HG03520 (cell line): ENCODE measurements around the gene LRP8.
"Not testable (repeated sequence)": the region's sequence is repeated elsewhere in the genome, so short reads cannot be mapped to it uniquely, and the experiment has no call there.

Experiments
- ATAC-seq: cut with Tn5 transposase; IDR thresholded peaks from one replicate; pipeline ENCODE4 v1.9.1; 2021; ENCODE audit warnings: mild to moderate bottlenecking, moderate library complexity; ENCODE audit not compliant: unreplicated experiment

The LRP8 gene

DNA sequence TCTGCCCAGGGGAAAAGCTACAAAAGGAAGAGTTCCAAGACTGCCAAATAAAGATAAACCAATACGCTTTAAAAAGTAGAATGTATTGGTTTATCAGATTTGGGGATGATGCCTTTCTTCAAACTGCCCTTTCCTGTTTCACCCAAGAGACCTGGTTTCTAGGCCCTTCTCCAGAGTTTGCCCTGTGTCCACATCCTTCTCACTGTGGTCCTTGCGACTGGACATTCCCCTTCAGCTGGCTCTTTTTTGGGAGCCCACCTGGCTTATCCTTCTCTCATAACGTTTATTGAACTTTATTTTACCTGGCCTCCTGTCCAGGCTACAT lies 106.9 kb downstream of the LRP8 start:
- ATAC-seq: no peak

DNA sequence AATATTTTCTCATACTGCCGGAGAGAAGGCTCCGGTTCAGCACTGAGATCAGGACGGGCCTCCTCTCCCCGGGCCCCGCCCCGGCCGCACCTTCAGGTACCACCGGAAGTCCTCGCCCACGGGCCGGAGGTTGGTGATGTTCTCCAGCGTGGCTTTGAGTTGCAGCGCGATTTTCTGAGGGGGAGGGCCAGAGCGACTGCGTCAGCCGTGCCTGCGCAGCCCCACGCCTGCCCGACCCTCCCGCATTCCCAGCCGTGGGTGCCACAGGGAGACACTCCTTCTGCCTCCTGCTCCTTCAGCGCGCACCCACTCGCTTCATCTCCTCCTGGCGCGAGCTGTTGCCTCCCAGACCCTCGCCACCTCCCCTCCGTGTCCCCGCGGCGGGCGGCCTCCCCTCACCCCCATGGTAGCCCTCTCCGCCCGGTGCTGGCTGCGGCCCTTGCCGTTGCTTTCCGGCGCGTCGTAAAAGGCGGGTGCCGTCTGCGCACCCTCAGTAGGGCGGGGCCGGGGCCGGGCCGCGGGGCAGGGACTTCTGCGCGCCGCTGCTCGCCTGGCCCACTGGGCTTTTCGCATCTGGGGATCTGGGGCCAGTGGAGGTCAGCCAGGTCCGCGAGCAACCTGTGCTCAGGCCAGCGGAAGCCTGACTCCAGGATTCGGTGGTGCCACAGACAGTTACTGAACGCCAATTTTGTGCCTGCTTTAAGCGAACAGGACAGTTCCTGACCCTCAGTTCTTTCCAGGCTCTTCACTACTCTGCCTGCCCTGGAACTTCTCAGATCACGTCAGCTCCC lies 107.5 kb downstream of the LRP8 start, which contains the start of gene CZIB:
CZIB (minus strand) TSS at position 464 of the 791 bp plus-strand sequence; CDS start at position 405, 59 bp downstream.
- peak; percentile 80 for ATAC-seq

DNA sequence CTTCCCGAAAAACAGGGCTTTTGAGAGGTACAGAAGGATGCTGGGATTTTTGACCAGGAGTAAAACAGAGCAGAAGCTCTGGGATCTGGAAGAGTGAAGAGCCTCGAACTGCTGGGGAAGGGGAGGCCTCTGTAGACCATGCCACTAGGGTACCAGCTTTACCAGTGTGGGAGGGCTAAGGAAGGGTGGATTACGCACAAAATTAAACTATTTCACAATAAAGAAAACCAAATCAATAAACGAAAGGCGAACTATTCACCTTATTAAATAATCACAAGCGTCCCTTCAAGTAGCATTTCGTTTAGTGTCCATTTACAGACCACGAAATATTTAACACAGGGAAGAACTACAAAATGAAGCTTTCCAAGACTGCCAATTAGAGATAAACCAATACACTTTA lies 108.2 kb downstream of the LRP8 start:
- no peak for ATAC-seq

DNA sequence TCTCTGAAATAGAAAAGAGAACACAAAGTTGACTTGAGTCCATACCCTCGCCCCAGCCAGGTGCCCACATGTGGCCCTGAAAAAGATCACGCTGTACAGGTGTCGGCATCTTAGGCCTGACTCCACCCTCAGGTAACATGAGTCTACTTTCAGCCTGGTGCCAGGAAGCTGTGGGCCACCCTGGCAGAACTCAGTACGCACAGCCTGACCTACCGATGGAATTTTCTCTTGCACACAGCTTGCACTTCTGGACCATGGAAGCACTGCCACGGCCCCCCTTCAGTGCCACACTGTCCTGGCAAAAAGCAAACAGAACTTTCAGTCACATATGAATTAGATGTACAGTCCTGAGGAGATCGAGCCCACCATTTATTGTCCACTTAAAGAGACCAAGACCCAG lies 109.7 kb downstream of the LRP8 start:
- ATAC-seq: no peak

DNA sequence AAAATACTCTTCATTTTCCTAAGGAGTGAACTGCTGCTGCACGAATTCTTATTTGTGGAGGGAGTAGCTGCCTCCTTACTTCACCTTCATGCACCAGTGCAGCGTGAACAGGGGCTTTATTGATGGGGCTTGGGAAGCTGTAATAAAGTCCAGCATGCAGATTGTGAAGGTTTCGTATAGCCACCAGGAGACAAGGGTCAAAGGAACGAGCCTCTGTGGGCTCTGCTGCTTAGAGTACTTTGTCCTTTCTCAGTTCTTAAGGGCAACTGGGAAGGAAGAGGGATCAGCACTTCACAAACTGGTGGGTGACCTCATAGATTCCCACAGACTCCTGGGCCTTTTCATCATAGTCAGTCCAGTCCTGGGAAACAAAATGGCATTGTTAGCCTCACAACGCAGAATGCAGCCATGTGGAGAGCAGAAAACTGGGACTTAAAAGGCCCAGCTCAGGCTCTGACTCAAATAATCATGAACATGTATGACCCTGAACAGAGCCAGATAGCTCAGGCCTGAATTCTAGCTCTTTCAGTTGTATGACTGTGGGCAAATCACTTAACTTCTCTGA lies 113.4 kb downstream of the LRP8 start:
- ATAC-seq: no peak

DNA sequence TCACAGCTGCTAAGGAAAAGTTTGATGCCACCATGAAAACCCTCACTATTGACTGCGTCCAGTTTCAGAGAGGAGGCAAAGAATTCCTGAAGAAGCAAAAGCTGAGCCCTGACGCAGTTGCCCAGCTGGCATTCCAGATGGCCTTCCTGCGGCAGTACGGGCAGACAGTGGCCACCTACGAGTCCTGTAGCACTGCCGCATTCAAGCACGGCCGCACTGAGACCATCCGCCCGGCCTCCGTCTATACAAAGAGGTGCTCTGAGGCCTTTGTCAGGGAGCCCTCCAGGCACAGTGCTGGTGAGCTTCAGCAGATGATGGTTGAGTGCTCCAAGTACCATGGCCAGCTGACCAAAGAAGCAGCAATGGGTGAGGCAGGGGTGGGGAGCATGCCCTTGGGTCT lies 116.9 kb downstream of the LRP8 start:
- no peak for ATAC-seq

DNA sequence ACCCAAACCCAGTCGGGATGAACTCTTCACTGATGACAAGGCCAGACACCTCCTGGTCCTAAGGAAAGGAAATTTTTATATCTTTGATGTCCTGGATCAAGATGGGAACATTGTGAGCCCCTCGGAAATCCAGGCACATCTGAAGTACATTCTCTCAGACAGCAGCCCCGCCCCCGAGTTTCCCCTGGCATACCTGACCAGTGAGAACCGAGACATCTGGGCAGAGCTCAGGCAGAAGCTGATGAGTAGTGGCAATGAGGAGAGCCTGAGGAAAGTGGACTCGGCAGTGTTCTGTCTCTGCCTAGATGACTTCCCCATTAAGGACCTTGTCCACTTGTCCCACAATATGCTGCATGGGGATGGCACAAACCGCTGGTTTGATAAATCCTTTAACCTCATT lies 117.5 kb downstream of the LRP8 start:
- ATAC-seq: no peak

DNA sequence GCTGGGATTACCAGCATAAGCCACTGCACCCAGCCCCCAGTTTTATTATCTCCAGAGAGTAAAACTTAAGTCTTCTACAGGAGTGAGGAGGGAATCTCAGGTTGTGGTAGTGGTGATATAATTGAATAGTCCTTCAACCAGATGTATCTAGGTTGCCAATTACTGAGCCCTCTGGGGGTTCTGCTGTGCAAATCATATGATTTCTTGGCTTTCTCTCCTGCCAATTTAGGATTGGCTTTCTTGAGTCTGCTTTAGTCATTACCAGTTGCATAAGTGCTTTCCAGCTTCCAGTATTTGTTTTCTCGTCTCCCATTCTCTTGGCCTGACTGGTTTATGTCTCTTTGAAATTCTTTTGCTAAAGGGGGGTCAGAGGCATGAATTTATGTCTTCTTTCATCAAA lies 120.1 kb downstream of the LRP8 start:
- no peak for ATAC-seq

DNA sequence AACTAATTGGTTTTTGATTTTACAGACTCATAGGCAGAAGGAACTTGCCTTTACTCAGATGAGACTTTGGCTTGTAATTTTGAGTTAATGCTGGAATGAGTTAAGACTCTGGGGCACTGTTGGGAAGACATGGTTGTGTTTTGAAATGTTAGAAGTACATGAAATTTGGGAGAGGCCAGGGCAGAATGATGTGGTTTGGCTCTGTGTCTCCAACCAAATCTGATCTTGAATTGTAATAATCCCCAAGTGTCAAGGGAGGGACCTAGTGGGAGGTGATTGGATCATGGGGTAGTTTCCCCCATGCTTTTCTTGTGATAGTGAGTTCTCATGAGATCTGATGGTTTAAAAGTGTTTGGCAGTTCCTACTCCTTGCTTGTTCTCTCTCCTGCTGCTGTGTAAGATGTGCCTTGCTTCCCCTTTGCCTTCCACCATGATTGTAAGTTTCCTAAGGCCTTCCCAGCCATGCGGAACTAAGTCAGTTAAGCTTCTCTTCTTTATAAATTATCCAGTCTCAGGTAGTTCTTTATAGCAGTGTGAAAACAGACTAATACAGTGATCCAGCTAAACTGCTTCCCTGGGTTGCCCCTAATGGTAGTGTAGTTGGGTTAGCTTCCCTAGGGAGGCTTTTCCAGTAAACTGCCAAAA lies 121.0 kb downstream of the LRP8 start:
- ATAC-seq: no peak

DNA sequence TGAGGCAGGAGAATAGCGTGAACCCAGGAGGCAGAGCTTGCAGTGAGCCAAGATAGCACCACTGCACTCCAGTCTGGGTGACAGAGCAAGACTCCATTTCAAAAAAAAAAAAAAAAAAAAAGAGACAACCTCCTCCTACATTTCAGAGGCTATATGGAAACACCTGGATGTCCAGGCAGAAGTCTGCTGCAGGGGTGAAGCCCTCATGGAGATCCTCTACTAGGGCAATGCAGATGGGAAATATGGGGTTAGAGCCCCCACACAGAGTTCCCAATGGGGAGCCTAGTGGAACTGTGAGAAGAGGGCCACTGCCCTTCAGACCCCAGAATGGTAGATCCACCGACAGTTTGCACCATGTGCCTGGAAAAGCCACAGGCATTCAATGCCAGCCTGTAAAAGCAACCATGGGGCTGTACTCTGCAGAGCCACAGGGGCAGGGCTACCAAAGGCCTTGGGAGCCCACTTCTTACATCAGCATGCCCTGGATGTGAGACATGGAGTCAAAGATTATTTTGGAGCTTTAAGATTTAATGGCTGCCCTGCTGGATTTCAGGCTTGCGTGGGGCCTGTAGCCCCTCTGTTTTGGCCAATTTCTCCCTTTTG lies 121.7 kb downstream of the LRP8 start:
- ATAC-seq: not testable (repeated sequence)

DNA sequence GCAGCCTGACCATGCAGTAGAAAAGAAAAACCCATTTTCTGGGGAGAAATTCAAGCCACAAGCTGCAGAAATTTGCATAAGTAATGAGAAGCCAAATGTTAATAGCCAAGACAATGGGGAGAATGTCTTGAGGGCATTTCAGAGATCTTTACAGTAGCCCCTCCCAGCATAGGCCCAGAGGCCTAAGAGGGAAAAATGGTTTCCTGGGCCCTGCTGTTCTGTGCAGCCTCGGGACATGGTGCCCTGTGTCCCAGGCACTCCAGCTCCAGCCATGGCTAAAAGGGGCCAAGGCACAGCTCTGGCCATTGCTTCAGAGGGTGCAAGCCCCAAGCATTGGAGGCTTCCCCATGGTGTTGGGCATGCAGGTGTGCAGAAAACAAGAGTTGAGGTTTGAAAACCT lies 122.4 kb downstream of the LRP8 start:
- not testable (repeated sequence) for ATAC-seq

DNA sequence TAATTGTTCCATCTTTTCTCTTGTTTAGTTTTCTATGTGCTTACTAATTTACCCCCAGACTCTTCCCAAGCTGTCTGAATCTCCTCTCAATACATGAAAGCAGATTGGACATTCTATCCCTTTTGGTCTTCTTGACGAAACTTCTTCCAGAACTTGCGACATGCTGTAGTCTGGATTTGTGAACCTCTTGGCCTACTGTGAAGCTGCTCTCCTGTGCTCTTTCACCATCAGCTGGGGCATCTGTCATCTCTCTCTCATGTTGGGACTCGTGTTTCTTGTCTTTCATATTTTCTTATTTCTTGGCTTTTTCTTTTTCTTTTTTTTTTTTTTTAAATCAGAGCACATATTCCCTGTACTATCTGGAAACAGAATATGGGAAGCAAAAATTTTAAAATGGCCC lies 124.4 kb downstream of the LRP8 start:
- no peak for ATAC-seq

DNA sequence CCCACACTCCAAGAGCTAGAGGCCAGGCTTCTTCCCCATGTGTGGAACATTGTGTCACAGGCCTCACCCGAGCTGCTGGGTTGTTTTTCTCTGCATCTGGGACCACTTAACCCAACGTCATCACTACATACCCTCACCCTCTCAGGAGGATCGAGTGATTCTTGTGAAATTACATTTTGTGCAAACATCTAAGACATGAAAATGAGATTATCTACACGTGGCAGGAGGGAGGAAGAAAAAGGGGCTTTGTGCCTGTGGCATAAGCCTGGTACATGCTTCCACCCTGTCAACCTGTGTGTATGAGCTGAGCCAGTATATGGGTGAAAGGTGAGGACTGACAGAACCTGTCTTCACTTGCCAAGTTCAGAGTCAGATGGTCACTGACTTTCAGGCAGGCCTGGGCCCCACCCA lies 129.6 kb downstream of the LRP8 start:
- no peak for ATAC-seq

DNA sequence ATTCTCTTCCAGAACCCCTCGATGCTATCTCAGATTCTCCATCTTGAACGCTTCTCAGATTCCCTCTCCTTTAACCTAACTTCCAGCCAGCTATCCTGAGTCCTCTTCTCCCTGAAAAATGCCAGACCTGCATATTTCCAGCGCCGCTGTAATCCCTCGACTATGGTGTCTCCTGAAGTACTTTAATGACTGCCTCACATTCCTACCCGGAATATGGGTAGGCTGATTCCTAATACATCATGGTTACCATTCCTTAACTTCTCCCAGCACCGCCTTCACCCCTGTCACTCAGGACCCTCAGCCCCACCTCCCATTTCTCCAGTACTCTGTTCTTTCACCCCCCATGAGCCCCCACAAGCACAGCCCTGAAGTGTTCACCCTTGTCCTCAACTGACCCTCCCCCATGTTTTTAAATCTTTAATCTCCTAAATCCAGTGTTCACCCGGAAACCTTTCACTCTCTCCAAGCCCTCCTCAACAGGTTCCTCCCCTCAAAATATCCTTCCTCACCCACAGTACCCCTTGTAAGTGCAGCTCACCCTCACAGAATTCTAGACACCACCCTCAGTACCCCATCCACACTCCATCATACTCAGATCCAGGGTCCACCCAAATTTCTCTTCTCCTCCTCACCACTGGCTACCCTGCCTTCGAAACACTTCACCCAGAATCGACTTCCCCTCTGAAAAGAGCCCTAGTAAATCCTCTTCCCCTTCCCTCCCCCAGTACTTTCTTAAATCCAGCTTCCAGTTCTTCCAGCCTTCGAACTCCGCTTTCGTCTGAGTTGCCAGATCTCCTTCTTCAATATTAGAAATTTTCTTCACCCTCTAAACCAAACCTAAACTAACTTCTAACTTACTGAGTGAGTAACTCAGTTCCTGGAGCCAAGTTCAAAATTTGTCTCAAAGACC lies 130.3 kb downstream of the LRP8 start:
- ATAC-seq: no peak

DNA sequence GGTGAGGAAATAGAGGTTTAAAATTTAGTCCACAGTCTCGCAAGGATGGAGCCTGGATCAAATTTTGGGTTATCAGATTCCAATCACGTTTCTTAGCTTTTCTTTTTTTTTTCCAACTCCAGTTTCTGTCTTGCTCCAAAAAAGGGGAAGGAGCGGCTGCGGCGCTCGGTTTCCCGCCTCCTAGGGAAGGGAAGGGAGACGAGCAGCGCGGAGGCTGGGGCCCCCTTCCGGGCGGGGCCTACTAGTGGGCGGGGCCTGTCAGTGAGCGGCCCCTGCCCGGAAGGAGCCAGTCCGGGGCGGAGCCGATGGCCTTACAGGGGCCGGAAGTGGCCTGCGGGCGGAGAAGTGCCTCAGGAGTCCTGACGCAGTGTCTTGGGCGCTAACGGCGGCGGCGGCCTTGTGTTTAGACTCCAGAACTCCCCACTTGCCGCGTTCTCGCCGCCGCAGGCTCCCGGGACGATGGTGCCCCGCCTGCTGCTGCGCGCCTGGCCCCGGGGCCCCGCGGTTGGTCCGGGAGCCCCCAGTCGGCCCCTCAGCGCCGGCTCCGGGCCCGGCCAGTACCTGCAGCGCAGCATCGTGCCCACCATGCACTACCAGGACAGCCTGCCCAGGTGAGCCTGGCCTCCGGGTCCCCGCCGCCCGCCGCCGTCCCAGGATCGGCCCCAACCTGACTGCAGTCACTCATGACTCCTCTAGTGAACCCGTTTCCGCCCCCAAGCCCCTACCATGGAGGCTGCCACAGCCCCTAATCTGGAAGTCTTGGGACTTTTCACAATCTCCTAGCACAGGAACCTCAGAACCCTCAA lies 131.2 kb downstream of the LRP8 start, which contains the start of gene CPT2:
CPT2 (plus strand) TSS at position 340 of the 806 bp plus-strand sequence; CDS start at position 460, 120 bp downstream.
- peak; percentile 98 for ATAC-seq

DNA sequence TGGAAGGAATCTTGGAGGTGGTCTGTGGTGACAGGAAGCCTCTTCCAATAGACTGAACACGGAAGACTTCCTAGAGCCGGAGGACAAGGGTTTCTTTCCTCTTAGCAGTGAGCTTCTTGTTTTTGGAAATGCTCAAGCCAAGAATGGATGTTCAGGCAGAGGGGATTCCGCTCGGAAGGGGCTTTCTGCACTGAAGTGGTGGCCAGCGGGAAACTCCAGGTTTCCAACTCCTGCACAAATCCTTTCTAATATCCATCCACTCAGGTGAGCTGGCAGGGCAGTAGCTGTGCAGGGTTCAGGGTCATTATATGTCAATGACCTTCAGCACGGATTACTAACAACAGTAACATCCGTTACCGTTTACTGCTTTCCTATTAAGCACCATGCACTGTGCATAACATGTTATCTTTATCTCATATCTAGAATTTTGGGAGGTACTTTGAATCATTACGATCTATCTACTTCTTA lies 131.8 kb downstream of the LRP8 start:
- ATAC-seq: peak; percentile 8

DNA sequence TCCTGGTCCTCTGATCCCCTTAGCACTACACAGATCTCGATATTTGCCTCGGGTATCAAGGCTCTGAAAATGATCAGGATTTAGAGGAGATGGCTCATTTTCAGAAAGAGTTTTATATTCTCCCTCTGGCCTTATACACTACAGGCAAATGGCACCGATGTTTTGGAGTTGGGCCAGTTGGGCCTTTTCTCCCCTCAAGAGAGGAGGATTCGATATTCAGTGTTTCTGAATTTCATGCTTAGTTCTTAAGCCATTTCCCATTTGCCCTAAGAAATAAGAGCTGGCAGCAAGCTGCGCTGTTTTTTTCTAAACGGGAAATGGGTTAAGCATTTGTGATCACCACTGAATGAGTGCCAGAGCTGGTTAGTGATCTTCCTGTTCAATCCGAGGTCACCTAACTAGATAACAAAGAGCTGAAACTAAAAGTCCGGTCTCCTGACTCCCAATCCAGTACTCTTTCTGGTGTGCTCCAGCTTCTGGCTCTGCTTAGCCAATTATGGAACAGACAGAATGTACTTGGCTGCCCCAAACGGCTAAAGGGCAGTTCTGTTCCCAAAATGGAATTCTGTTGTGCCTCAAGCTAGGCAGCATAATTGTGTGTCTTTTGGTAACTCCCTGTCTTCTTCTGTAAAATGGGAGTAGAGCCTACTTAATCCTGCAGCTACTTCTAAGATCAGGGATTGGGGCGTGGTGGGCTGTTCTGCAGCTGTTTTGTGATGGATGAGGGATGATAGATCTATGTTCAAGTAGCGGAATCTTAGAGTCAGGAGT lies 132.4 kb downstream of the LRP8 start:
- no peak for ATAC-seq
